HCT116 (cell line): ENCODE results near the gene ACO2.

Source experiments
- CEBPB ChIP-seq: IDR thresholded peaks from 2 replicates; pipeline ENCODE4 v1.6.1; 2012; ENCODE audit warnings: low read depth
- POLR2A ChIP-seq: IDR thresholded peaks from 2 replicates; pipeline ENCODE4 v1.7.0; 2011; ENCODE audit warnings: borderline replicate concordance; ENCODE audit not compliant: insufficient read depth, insufficient read length; ENCODE audit errors: extremely low read depth
- POLR2AphosphoS5 ChIP-seq: IDR thresholded peaks from 2 replicates; pipeline ENCODE4 v1.6.1; 2011; ENCODE audit warnings: mild to moderate bottlenecking, low read depth, low read length, moderate library complexity
- SP1 ChIP-seq: IDR thresholded peaks from 2 replicates; pipeline ENCODE4 v1.6.1; 2012; ENCODE audit warnings: low read depth
- SRF ChIP-seq: IDR thresholded peaks from 2 replicates; pipeline ENCODE4 v1.6.1; 2012; ENCODE audit warnings: low read depth
- TF ChIP-seq, protein P1 (sequence below), 3 experiments: fragments of 200-600 bp in 1 of 3; sonication (generic) in 1 of 3; IDR thresholded peaks in 2 of 3; conservative IDR thresholded peaks in 1 of 3; 2 replicates each; pipeline ENCODE4 v1.5.1; 2012 to 2017; ENCODE audit warnings: low read depth in 2 of 3, low read length in 2 of 3, antibody characterized with exemption in 1 of 3, borderline replicate concordance in 1 of 3, control low read depth in 1 of 3, mild to moderate bottlenecking in 1 of 3, mixed read lengths in 1 of 3, mixed run types in 1 of 3, moderate library complexity in 1 of 3; ENCODE audit not compliant: insufficient read depth in 1 of 3
- TF ChIP-seq, protein P2 (sequence below): IDR thresholded peaks from 2 replicates; pipeline ENCODE4 v1.6.1; 2012
- TF ChIP-seq, protein P3 (sequence below): IDR thresholded peaks from 2 replicates; pipeline ENCODE4 v1.6.1; 2012; ENCODE audit warnings: low read depth
- TF ChIP-seq, protein P4 (sequence below): IDR thresholded peaks from 2 replicates; pipeline ENCODE4 v1.6.1; 2012

DNA sequence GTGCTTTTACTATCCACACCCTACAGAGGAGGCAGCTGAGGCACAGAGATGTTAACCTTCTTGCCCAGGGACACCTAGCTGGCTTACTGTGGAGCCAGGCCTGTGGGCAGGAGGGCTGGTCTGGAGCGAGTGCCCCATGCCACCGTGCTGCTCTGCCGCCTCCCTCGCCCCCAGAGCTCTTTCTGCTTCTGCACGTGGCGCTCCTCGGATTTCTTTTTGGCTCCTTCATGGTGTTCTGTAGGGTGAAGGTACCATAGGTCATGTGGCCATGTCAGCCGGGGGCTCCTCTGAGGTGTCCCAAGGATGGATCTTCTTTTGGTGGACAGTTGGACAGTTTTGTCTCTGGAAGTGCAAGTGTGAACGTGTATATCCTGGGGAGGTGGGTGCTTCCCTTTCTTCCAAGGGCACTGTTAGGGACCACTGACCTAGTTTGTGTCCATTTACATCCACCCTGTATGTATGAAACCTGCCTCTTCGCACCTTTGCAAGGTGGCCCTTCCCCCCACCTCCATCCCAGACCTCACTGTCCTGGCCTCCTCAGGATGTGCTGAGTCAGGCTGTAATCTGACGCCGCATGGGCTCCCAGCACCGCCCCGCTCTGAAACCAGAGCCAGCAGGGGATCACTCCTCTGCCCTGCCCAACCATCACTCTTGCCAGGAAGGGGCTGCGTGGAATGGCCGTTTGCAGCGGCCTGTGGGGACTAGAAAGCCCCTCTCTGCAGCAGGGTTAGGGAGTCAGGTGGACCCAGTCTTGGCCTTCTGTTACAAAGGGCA, 43.7 kb downstream of the ACO2 start:
- TF ChIP-seq SRF (no peak), CEBPB (no peak), POLR2A (no peak), POLR2AphosphoS5 (no peak), SP1 (peak; percentile 60)
- TF ChIP-seq, protein P1, sequence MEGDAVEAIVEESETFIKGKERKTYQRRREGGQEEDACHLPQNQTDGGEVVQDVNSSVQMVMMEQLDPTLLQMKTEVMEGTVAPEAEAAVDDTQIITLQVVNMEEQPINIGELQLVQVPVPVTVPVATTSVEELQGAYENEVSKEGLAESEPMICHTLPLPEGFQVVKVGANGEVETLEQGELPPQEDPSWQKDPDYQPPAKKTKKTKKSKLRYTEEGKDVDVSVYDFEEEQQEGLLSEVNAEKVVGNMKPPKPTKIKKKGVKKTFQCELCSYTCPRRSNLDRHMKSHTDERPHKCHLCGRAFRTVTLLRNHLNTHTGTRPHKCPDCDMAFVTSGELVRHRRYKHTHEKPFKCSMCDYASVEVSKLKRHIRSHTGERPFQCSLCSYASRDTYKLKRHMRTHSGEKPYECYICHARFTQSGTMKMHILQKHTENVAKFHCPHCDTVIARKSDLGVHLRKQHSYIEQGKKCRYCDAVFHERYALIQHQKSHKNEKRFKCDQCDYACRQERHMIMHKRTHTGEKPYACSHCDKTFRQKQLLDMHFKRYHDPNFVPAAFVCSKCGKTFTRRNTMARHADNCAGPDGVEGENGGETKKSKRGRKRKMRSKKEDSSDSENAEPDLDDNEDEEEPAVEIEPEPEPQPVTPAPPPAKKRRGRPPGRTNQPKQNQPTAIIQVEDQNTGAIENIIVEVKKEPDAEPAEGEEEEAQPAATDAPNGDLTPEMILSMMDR (IDR thresholded peaks at IDR 0.05 in 2 of 3, conservative IDR thresholded peaks at IDR 0.05 in 1 of 3; ENCODE audit: borderline replicate concordance in 1 of 3, insufficient read depth in 1 of 3, low read depth in 2 of 3, low read length in 2 of 3): no peak
- TF ChIP-seq, protein P2, sequence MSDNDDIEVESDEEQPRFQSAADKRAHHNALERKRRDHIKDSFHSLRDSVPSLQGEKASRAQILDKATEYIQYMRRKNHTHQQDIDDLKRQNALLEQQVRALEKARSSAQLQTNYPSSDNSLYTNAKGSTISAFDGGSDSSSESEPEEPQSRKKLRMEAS: peak; percentile 89
- TF ChIP-seq, protein P3, sequence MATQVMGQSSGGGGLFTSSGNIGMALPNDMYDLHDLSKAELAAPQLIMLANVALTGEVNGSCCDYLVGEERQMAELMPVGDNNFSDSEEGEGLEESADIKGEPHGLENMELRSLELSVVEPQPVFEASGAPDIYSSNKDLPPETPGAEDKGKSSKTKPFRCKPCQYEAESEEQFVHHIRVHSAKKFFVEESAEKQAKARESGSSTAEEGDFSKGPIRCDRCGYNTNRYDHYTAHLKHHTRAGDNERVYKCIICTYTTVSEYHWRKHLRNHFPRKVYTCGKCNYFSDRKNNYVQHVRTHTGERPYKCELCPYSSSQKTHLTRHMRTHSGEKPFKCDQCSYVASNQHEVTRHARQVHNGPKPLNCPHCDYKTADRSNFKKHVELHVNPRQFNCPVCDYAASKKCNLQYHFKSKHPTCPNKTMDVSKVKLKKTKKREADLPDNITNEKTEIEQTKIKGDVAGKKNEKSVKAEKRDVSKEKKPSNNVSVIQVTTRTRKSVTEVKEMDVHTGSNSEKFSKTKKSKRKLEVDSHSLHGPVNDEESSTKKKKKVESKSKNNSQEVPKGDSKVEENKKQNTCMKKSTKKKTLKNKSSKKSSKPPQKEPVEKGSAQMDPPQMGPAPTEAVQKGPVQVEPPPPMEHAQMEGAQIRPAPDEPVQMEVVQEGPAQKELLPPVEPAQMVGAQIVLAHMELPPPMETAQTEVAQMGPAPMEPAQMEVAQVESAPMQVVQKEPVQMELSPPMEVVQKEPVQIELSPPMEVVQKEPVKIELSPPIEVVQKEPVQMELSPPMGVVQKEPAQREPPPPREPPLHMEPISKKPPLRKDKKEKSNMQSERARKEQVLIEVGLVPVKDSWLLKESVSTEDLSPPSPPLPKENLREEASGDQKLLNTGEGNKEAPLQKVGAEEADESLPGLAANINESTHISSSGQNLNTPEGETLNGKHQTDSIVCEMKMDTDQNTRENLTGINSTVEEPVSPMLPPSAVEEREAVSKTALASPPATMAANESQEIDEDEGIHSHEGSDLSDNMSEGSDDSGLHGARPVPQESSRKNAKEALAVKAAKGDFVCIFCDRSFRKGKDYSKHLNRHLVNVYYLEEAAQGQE: no peak
- TF ChIP-seq, protein P4, sequence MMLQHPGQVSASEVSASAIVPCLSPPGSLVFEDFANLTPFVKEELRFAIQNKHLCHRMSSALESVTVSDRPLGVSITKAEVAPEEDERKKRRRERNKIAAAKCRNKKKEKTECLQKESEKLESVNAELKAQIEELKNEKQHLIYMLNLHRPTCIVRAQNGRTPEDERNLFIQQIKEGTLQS: no peak
